ENCODE results near the gene SPEN. TPM values are rescaled to one million over a fixed set of nuclear protein-coding genes. Genes with fewer than 3 reads are reported as not detected.
"Not testable (repeated sequence)": the region's sequence is repeated elsewhere in the genome, so short reads cannot be mapped to it uniquely, and the experiment has no call there.

SPEN gene
- polyA plus RNA-seq, 1 donor: 38.3 TPM

- DNase-seq: no peak
Observed at GRCh38 chr1:15858069-15858670, 10.7 kb downstream of the SPEN start.

DNA sequence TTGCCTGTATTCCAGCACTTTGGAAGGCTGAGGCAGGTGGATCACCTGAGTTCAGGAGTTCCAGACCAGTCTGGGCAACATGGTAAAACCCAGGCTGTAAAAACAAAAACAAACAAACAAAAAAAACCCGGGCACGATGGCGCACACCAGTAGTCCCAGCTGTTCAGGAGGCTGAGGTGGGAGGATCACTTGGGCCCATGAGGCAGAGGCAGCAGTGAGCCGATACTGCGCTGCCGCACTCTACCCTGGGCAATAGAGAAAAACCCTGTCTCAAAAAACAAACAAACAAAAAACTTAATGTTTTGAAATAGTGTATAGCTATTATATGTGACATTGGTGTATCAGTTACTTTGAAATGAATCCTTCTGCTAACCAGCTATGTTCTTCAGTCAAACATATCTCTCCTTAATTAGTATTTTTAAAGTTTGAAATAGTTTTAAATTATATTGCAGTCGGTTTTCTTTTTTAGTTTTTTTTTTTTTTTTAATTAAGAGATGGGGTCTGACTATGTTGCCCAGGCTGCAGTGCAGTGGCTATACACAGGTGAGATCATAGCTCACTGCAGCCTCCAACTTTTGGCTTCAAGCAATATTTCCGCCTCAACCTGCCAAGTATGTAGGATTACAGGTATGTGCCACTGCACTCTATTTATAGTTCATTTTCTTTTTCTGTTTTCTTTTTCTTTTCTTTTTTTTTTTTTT is 11.3 kb downstream of the SPEN start:
- no peak for DNase-seq

GRCh38 chr1:15863156-15863901 is 15.8 kb downstream of the SPEN start:
- no peak for DNase-seq

DNA sequence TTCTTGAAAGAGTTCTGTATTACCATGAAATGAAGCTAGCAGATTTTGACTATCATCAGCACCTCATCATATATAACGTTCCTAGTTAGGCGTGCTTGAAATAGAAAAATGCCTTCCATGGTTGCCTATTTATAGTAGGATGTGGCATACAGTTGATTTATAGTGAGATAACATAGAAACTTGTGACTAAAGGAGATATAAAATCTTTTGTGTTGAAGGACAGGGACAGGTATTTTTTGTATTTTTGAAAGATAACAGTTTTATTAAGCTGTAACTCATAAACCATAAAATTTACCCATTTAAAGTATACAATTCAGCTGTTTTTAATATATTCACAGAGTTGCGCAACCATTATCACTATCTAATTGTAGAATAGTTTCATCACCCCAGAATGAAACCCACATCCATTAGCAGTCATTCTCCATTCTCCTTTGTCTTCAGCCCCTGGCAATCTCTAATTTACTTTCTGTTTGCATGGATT is 19.3 kb downstream of the SPEN start:
- DNase-seq: no peak

- DNase-seq: no peak
Observed at GRCh38 chr1:15867288-15867687, 19.8 kb downstream of the SPEN start.

- no peak for DNase-seq
Observed at GRCh38 chr1:15869413-15869812, 21.9 kb downstream of the SPEN start.

- DNase-seq: no peak
Observed at GRCh38 chr1:15870421-15870820, 22.9 kb downstream of the SPEN start.

DNA sequence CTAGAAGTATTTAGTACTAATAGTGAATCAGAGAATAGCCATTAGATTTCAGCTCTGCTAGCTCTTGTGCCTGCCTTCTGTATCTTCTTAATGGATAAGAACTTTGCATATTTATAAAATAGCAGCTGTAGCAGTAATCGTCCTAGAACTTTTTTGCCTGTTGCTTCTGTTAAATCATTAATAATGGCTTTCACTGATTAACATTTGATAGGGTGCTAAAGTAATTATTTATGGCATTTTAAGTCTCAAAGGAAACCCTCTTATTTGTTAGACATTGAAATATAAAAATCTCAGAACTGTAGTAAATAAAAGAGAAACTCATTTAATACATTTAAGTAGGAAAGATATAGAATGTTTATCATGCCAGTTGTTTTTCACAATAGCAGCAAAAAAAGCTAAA is 27.0 kb downstream of the SPEN start:
- no peak for DNase-seq

DNA sequence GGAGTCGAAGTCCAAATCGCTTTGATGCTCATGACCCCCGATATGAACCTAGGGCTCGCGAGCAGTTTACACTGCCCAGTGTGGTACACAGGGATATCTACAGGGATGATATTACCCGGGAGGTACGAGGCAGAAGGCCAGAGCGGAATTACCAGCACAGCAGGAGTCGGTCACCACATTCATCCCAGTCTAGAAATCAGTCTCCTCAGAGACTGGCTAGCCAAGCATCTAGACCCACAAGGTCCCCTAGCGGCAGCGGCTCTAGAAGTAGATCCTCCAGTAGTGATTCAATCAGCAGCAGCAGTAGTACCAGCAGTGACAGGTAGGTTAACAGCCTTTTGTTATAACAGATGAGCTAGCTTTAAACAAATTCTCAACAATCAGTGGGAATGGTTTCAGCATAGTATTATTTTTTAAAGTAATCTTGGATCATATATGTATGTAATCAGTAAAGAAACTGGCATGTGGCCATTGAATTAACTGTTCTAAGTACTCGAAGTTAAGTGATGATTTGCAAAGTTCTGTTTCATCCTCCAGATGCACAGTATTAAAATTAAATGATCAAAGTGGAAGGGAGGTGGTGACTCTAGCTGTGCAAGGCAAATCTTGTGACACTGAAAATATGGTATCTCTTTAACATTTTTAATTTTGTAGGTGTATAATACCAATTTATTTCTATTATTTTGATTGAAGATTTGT is 29.0 kb downstream of the SPEN start:
- no peak for DNase-seq

GRCh38 chr1:15881961-15882360 is 34.5 kb downstream of the SPEN start:
- no peak for DNase-seq

GRCh38 chr1:15882665-15883064 is 35.2 kb downstream of the SPEN start:
- DNase-seq: no peak

DNA sequence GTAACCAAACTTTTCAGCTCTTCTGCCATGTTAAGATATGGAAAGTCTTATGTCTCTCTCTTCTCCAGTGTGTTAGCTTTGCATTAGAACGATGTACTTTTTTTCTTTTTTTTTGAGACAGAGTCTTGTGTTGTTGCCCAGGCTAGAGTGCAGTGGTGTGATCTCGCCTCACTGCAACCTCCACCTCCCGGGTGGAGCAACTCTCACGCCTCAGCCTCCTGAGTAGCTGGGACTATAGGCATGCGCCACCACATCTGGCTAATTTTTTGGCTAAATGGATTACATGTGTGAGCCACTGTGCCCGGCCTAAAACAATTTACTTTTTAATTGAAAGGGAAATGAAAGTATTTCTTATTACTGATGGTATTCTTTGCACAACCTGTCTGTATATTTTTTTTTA is 35.8 kb downstream of the SPEN start:
- DNase-seq: no peak

GRCh38 chr1:15884477-15884876 is 37.0 kb downstream of the SPEN start:
- DNase-seq: no peak

- DNase-seq: no peak
Observed at GRCh38 chr1:15885269-15885668, 37.8 kb downstream of the SPEN start.

GRCh38 chr1:15885701-15886610 is 38.4 kb downstream of the SPEN start:
- peak; percentile 95 for DNase-seq

- no peak for DNase-seq
Observed at GRCh38 chr1:15886611-15887167, 39.2 kb downstream of the SPEN start.

DNA sequence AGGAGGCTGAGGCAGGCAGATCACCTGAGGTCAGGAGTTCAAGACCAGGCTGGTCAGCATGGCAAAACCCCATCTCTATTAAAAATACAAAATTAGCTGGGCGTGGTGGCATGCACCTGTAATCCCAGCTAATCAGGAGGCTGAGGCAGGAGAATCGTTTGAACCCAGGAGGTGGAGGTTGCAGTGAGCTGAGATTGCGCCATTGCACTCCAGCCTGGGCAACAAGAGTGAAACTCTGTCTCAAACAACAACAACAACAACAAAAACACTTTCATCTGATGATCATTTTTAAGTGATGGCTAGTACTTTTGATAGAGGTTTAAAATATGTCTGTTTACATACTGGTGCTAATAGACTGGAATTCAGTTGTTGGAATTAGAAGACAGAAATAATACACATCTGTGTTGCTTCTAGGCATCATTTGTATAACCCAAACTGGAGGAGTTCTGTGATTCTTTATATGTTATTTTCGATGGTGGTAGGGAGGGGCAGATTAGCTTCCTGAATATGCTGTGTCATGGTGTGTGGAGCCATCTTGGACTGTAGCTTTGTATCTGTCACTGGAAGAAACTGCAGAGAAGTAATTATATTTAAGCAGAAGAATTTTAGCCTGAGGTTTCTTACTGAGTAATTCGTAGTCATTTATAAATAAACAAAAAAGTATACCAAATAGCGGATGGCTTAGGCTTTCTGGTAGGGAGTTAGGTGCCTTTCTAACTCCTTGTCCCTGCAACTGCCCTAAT is 45.5 kb downstream of the SPEN start:
- not testable (repeated sequence) for DNase-seq

DNA sequence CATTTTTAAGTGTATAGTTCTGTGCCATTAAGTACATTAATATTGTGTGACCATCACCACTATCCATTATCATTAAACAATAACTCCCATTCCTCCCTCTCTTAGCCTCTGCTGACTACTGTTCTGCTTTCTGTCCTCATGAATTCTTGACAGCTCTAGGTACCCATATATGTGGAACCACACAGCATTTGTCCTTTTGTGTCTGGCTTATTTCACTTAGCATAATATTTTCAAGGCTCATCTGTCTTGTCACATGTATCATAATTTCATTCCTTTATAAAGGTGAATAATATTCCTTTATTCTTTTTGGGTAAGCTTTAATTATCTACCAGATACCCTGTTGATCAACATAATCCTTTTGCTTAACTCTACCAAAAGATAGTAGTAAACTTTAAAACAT is 47.7 kb downstream of the SPEN start:
- DNase-seq: no peak

DNA sequence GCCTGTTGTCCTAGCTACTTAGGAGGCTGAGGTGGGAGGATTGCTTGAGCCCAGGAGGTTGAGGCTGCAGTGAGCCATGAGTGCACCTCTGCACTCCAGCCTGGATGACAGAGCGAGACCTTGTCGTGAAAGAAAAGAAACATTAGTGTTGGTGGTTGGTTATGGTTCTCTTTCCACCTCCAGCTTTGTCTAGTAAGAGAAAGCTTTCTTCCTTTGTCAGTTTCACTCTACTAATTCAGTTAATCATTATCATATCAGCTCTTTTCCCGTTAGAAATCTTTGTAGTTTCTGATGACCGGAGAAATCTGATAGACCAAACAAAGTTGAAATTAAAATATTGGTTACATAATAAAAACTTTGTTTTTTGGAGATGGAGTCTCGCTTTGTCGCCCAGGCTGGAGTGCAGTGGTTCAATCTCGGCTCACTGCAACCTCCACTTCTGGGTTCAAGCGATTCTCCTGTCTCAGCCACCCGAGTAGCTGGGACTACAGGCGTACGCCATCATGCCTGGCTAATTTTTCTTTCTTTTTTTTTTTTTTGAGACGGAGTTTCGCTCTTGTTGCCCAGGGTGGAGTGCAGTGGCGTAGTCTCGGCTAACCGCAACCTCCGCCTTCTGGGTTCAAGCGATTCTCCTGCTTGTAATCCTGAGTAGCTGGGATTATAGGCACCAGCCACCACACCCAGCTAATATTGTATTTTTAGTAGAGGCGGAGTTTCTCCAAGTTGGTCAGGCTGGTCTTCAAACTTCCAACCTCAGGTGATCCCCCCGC is 49.5 kb downstream of the SPEN start:
- DNase-seq: not testable (repeated sequence)

- no peak for DNase-seq
Observed at GRCh38 chr1:15899266-15899665, 51.8 kb downstream of the SPEN start.

Data from hindlimb muscle (tissue), 1 donor.